ENCODE data around the gene ABCF1. TPM values are rescaled to one million over a fixed set of nuclear protein-coding genes. Genes with fewer than 3 reads are reported as not detected.

Gene ABCF1
- total and polyA plus RNA-seq, 2 of the 8 experiments (the other 6 are each of a cell fraction or from before 2014, with no cell fraction given) = 48.8 to 123 TPM

- TF ChIP-seq SP1 (IDR thresholded peaks at IDR 0.05; ENCODE audit: low read depth, low read length) = no peak
- peak; percentile 79 for TF ChIP-seq ASH2L (IDR thresholded peaks at IDR 0.05; ENCODE audit: low read length)
- TF ChIP-seq SP4 (IDR thresholded peaks at IDR 0.05; ENCODE audit: low read length) = peak; percentile 35; the same call in 1 of the 2 replicates
- peak; percentile 12; the same call in 1 of the 2 replicates for TF ChIP-seq BACH1 (IDR thresholded peaks at IDR 0.05; ENCODE audit: low read length)
- no peak for TF ChIP-seq CBX8 (IDR thresholded peaks at IDR 0.05; ENCODE audit: borderline replicate concordance, low read depth, low read length)
- TF ChIP-seq GTF2F1 (IDR thresholded peaks at IDR 0.05; ENCODE audit: borderline replicate concordance, low read depth, low read length) = peak; percentile 81; the same call in 1 of the 2 replicates
- TF ChIP-seq SRF (IDR thresholded peaks at IDR 0.05; ENCODE audit: low read depth, low read length) = 0 out of 2 replicates have a peak, but pooled peaks have one; percentile 34
- peak; percentile 90 for TF ChIP-seq KDM5A (IDR thresholded peaks at IDR 0.05; ENCODE audit: low read length)
- TF ChIP-seq SUZ12 (IDR thresholded peaks at IDR 0.05; ENCODE audit: low read length) = no peak
- TF ChIP-seq TAF1 (IDR thresholded peaks at IDR 0.05; ENCODE audit: low read depth, low read length) = peak; percentile 97
- TF ChIP-seq NRF1 (IDR thresholded peaks at IDR 0.05; ENCODE audit: low read depth, low read length) = 0 out of 2 replicates have a peak, but pooled peaks have one; percentile 24
- TF ChIP-seq CREB1 (IDR thresholded peaks at IDR 0.05) = peak; percentile 96
- TF ChIP-seq TAF7 (optimal IDR thresholded peaks at IDR 0.05; ENCODE audit: borderline replicate concordance, low read depth, low read length) = peak; percentile 54
- TF ChIP-seq RBBP5 (IDR thresholded peaks at IDR 0.05; ENCODE audit: borderline replicate concordance, low read depth, low read length) = peak; percentile 93
- peak; percentile 51 for TF ChIP-seq SAP30 (IDR thresholded peaks at IDR 0.05; ENCODE audit: insufficient read depth, insufficient replicate concordance, low read length)
- TF ChIP-seq RFX5 (IDR thresholded peaks at IDR 0.05; ENCODE audit: borderline replicate concordance, low read depth, low read length) = no peak
- TF ChIP-seq, protein P1, sequence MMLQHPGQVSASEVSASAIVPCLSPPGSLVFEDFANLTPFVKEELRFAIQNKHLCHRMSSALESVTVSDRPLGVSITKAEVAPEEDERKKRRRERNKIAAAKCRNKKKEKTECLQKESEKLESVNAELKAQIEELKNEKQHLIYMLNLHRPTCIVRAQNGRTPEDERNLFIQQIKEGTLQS (IDR thresholded peaks at IDR 0.05; ENCODE audit: insufficient read depth, low read depth, low read length) = 0 out of 2 replicates have a peak, but pooled peaks have one; percentile 26
- TF ChIP-seq KDM4A (IDR thresholded peaks at IDR 0.05; ENCODE audit: low read depth, low read length, severe bottlenecking) = peak; percentile 96
- TF ChIP-seq SIN3A (conservative IDR thresholded peaks at IDR 0.05 in 1 of 2, IDR thresholded peaks at IDR 0.05 in 1 of 2; ENCODE audit: low read depth in 1 of 2, low read length in 2 of 2) = peak in 1 of 2 experiments; percentile 90; a peak in 2 of 4 replicates
- no peak for TF ChIP-seq EP300 (IDR thresholded peaks at IDR 0.05; ENCODE audit: borderline replicate concordance in 1 of 2, low read depth in 2 of 2, low read length in 2 of 2)
- TF ChIP-seq POLR2A (IDR thresholded peaks at IDR 0.05; ENCODE audit: control extremely low read depth in 1 of 2, low read depth in 2 of 2, low read length in 2 of 2) = peak in 1 of 2 experiments; percentile 89; a peak in 2 of 3 replicates
- TF ChIP-seq NANOG (IDR thresholded peaks at IDR 0.05; ENCODE audit: insufficient read depth, low read depth, low read length, poor library complexity, severe bottlenecking) = no peak
- no peak for TF ChIP-seq BRCA1 (IDR thresholded peaks at IDR 0.05; ENCODE audit: low read depth, low read length)
- 0 out of 2 replicates have a peak, but pooled peaks have one; percentile 47 for TF ChIP-seq TCF12 (IDR thresholded peaks at IDR 0.05; ENCODE audit: low read depth, low read length)
Observed at GRCh38 chr6:30556906-30557682, 14.1 kb upstream of the ABCF1 start, which contains the start of gene PRR3 (continued).
